H9 (cell line): ENCODE data around the gene THOC3. TPM values are rescaled to one million over a fixed set of nuclear protein-coding genes. Genes with fewer than 3 reads are reported as not detected.

ENCODE experiments used
- total RNA-seq: library from RNA; stranded (reverse); gene quantifications from 2 replicates; pipeline ENCODE4 v1.2.1, GENCODE V29; 2021

Gene THOC3
- total RNA-seq, 1 experiment from 2014 or later, result 123 TPM

Other genes with a start within 250 kb of the THOC3 start
- 1.2 and 1.9 TPM in 2 replicates for gene CPLX2, start 96.7 kb downstream of the THOC3 start, total RNA-seq